ENCODE measurements around the gene CCDC82. TPM values are rescaled to one million over a fixed set of nuclear protein-coding genes. Genes with fewer than 3 reads are reported as not detected.

CCDC82 gene
- total and polyA plus RNA-seq, 2 of the 4 experiments (the other 2 are of a cell fraction), result 4.1 to 9.4 TPM

DNA sequence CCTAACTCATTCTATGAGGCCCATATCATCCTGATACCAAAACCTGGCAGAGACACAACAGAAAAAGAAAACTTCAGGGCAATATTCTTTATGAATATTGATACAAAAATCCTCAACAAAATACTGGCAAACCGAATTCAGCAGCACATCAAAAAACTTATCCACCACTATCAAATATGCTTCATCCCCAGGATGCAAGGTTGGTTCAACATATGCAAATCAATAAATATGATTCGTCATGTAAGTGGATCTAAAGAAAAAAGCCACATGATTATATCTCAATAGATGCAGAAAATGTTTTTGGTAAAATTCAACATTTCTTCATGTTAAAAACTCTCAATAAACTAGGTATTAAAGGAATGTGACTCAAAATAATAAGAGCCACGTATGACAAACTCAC is 41.0 kb upstream of the CCDC82 start:
- ATAC-seq (ENCODE audit: low read depth) (no peak), DNase-seq (no peak)
- no peak overlapping the region for H3K18ac ChIP-seq (ENCODE audit: low read depth, low read length)
- H2AK9ac ChIP-seq (replicated peaks; ENCODE audit: low read depth, low read length, poor library complexity), result no peak overlapping the region
- BruUV-seq (replicated peaks), result no TSS peak
- H3K27ac ChIP-seq (ENCODE audit: insufficient read depth, low read length), result no peak overlapping the region
- H3K4me2 ChIP-seq (ENCODE audit: low read depth, low read length), result no peak overlapping the region
- intact Hi-C loops (cut with micrococcal nuclease), result no loop called here
- WGBS, 2 experiments (ENCODE audit: extremely low coverage in 2 of 2, insufficient read length in 1 of 2), result no CpG with 5 or more reads among the region's 3 CpGs
- in situ Hi-C loops (cut with MboI; ENCODE audit: low sequenced_read_pairs), result loop anchor here (25.0 kb wide), 2 partner anchors 1368 to 1818 kb away; partner anchors contain the start of gene SRSF8
- ChIA-PET POLR2A (ENCODE audit: unreplicated experiment) (no interaction called here), CTCF (no interaction called here)
- H3K9ac ChIP-seq (ENCODE audit: low read depth, low read length), result no peak overlapping the region
- no peak overlapping the region for H3K14ac ChIP-seq (replicated peaks; ENCODE audit: low read depth, low read length)
- H4K8ac ChIP-seq (ENCODE audit: low read depth in 2 of 2, low read length in 2 of 2), result no peak overlapping the region
- no peak overlapping the region for H3K4ac ChIP-seq (ENCODE audit: low read depth, low read length)
- H2BK15ac ChIP-seq (ENCODE audit: low read depth, low read length), result no peak overlapping the region
- no peaks in the 10 kb centered on the region for H3K9me3 ChIP-seq (ENCODE audit: control insufficient read depth, insufficient read depth, low read length)
- no peak overlapping the region for H2BK5ac ChIP-seq (ENCODE audit: low read depth, low read length, poor library complexity, severe bottlenecking)
- H3K9me1 ChIP-seq (ENCODE audit: insufficient read depth, low read length), result no peaks in the 10 kb centered on the region
- no peak overlapping the region for H3K23ac ChIP-seq (ENCODE audit: low read depth, low read length)
- no peak overlapping the region for H2AK5ac ChIP-seq (ENCODE audit: low read depth, low read length)
- H2BK120ac ChIP-seq (ENCODE audit: low read depth, low read length), result no peak overlapping the region
- no peaks in the 10 kb centered on the region for H4K20me1 ChIP-seq (ENCODE audit: insufficient read depth, low read length)
- dilution Hi-C loops (cut with HindIII; ENCODE audit: low sequenced_read_pairs, unreplicated experiment), result no loop called here
- H4K91ac ChIP-seq (ENCODE audit: insufficient read depth, low read depth, low read length), result no peak overlapping the region
- no peak overlapping the region for H2AFZ ChIP-seq (replicated peaks; ENCODE audit: low read length, poor library complexity)
- H2BK20ac ChIP-seq (ENCODE audit: low read depth, low read length), result no peak overlapping the region
- no peak overlapping the region for H3K56ac ChIP-seq (ENCODE audit: extremely low read depth, insufficient read depth, low read length)
- TF ChIP-seq BHLHE40 (IDR thresholded peaks at IDR 0.05; ENCODE audit: low read depth, low read length) (no peak), NFE2L2 (IDR thresholded peaks at IDR 0.05; ENCODE audit: low read depth, low read length) (no peak), POLR2A (IDR thresholded peaks at IDR 0.05; ENCODE audit: low read depth, low read length) (no peak), RCOR1 (IDR thresholded peaks at IDR 0.05; ENCODE audit: insufficient replicate concordance, low read length) (no peak), SMC3 (IDR thresholded peaks at IDR 0.05; ENCODE audit: low read depth, low read length) (no peak), MAZ (IDR thresholded peaks at IDR 0.05; ENCODE audit: borderline replicate concordance, low read depth, low read length) (no peak), RFX5 (IDR thresholded peaks at IDR 0.05; ENCODE audit: low read depth, low read length) (no peak), MAFK (IDR thresholded peaks at IDR 0.05; ENCODE audit: low read depth, low read length) (no peak), CHD1 (IDR thresholded peaks at IDR 0.05; ENCODE audit: low read depth, low read length) (no peak), CEBPB (IDR thresholded peaks at IDR 0.05; ENCODE audit: low read depth, low read length) (no peak), RAD21 (IDR thresholded peaks at IDR 0.05; ENCODE audit: low read length) (no peak), FOS (IDR thresholded peaks at IDR 0.05; ENCODE audit: low read depth, low read length) (no peak), MXI1 (IDR thresholded peaks at IDR 0.05; ENCODE audit: borderline replicate concordance, low read depth, low read length) (no peak)
- TF ChIP-seq, protein P1, sequence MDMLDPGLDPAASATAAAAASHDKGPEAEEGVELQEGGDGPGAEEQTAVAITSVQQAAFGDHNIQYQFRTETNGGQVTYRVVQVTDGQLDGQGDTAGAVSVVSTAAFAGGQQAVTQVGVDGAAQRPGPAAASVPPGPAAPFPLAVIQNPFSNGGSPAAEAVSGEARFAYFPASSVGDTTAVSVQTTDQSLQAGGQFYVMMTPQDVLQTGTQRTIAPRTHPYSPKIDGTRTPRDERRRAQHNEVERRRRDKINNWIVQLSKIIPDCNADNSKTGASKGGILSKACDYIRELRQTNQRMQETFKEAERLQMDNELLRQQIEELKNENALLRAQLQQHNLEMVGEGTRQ (IDR thresholded peaks at IDR 0.05; ENCODE audit: low read depth, low read length), result no peak
- TF ChIP-seq, protein P2, sequence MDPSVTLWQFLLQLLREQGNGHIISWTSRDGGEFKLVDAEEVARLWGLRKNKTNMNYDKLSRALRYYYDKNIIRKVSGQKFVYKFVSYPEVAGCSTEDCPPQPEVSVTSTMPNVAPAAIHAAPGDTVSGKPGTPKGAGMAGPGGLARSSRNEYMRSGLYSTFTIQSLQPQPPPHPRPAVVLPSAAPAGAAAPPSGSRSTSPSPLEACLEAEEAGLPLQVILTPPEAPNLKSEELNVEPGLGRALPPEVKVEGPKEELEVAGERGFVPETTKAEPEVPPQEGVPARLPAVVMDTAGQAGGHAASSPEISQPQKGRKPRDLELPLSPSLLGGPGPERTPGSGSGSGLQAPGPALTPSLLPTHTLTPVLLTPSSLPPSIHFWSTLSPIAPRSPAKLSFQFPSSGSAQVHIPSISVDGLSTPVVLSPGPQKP (IDR thresholded peaks at IDR 0.05; ENCODE audit: borderline replicate concordance, low read depth, low read length), result no peak
- TF ChIP-seq, protein P3, sequence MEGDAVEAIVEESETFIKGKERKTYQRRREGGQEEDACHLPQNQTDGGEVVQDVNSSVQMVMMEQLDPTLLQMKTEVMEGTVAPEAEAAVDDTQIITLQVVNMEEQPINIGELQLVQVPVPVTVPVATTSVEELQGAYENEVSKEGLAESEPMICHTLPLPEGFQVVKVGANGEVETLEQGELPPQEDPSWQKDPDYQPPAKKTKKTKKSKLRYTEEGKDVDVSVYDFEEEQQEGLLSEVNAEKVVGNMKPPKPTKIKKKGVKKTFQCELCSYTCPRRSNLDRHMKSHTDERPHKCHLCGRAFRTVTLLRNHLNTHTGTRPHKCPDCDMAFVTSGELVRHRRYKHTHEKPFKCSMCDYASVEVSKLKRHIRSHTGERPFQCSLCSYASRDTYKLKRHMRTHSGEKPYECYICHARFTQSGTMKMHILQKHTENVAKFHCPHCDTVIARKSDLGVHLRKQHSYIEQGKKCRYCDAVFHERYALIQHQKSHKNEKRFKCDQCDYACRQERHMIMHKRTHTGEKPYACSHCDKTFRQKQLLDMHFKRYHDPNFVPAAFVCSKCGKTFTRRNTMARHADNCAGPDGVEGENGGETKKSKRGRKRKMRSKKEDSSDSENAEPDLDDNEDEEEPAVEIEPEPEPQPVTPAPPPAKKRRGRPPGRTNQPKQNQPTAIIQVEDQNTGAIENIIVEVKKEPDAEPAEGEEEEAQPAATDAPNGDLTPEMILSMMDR (conservative IDR thresholded peaks at IDR 0.05; ENCODE audit: low read depth, low read length), result no peak
- 0 out of 2 replicates have a peak, but pooled peaks cover 3% of the 10 kb centered on the region for H3K27me3 ChIP-seq (ENCODE audit: control insufficient read depth, insufficient read depth, low read length)
- no peaks in the 10 kb centered on the region for H3K79me1 ChIP-seq (ENCODE audit: low read depth in 1 of 2, low read length in 2 of 2)
- H3K4me3 ChIP-seq (ENCODE audit: insufficient read depth, low read depth, low read length), result no peak overlapping the region
- no peaks in the 10 kb centered on the region for H3K36me3 ChIP-seq (ENCODE audit: control insufficient read depth, insufficient read depth, low read length)
- no peaks in the 10 kb centered on the region for H3K4me1 ChIP-seq (ENCODE audit: control insufficient read depth, insufficient read depth, low read length)
- no peak overlapping the region for H4K5ac ChIP-seq (ENCODE audit: low read depth, low read length)

Data from IMR-90 (cell line).